GM12892 (cell line): ENCODE measurements around the gene PRR11.

Experiments used
- POLR2A ChIP-seq: IDR thresholded peaks from 2 replicates; pipeline ENCODE4 v1.6.1; 2011; ENCODE audit warnings: low read depth, low read length, control low read depth
- POLR2AphosphoS5 ChIP-seq: IDR thresholded peaks from 2 replicates; pipeline ENCODE4 v1.6.1; 2011; ENCODE audit warnings: low read depth, low read length, control low read depth

DNA sequence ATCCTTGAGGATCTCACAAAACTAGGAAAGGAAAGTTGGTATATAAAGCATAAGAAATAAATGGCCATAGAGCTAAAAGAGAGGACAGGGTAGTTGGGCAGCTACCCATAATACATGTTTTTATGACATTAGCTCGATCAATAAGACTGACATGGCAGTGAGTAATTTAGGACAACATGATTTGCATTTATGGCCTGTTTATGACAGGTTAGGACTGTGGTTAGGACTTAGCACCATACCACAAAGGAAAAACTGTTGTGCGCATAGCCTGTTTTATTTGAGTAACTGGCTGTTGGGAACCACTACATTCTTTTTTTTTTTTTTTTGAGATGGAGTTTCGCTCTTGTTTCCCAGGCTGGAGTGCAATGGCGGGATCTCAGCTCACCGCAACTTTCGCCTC, 30.9 kb upstream of the PRR11 start:
- TF ChIP-seq POLR2A, result no peak
- TF ChIP-seq POLR2AphosphoS5, result no peak
